NCI-H1436 treated with DMSO at 0.1 percent for 48 hours (cell line): ENCODE results near the gene CRIP2.

Experiments
- DNase-seq: peaks from one replicate; lab custom pipeline; 2025; lab: John Stamatoyannopoulos, UW

Gene CRIP2

GRCh38 chr14:105461903-105462302 is 12.7 kb upstream of the CRIP2 start:
- DNase-seq: no peak

GRCh38 chr14:105464501-105464900 is 10.1 kb upstream of the CRIP2 start:
- no peak for DNase-seq

GRCh38 chr14:105465209-105466031 is 9.2 kb upstream of the CRIP2 start:
- DNase-seq: no peak

GRCh38 chr14:105466531-105467248 is 7.9 kb upstream of the CRIP2 start:
- DNase-seq: no peak

GRCh38 chr14:105467249-105467941 is 7.2 kb upstream of the CRIP2 start:
- no peak for DNase-seq

GRCh38 chr14:105467942-105468471 is 6.6 kb upstream of the CRIP2 start:
- no peak for DNase-seq

GRCh38 chr14:105468621-105469241 is 5.9 kb upstream of the CRIP2 start:
- DNase-seq: no peak

GRCh38 chr14:105469456-105470349 is 4.9 kb upstream of the CRIP2 start:
- no peak for DNase-seq

- DNase-seq: no peak
Measured at GRCh38 chr14:105470350-105471296, 4.0 kb upstream of the CRIP2 start.

GRCh38 chr14:105471297-105471821 is 3.3 kb upstream of the CRIP2 start:
- no peak for DNase-seq

- DNase-seq: no peak
Measured at GRCh38 chr14:105471823-105472485, 2.7 kb upstream of the CRIP2 start.

- DNase-seq: no peak
Measured at GRCh38 chr14:105472486-105472991, 2.1 kb upstream of the CRIP2 start.

- no peak for DNase-seq
Measured at GRCh38 chr14:105473033-105473676, 1.5 kb upstream of the CRIP2 start.

GRCh38 chr14:105473677-105474482 is 741 bp upstream of the CRIP2 start:
- no peak for DNase-seq

GRCh38 chr14:105475269-105476096 is 862 bp downstream of the CRIP2 start:
- DNase-seq: no peak

GRCh38 chr14:105476097-105476830 is 1.6 kb downstream of the CRIP2 start:
- DNase-seq: no peak
